ENCODE measurements around the gene HSD17B14.

DNA sequence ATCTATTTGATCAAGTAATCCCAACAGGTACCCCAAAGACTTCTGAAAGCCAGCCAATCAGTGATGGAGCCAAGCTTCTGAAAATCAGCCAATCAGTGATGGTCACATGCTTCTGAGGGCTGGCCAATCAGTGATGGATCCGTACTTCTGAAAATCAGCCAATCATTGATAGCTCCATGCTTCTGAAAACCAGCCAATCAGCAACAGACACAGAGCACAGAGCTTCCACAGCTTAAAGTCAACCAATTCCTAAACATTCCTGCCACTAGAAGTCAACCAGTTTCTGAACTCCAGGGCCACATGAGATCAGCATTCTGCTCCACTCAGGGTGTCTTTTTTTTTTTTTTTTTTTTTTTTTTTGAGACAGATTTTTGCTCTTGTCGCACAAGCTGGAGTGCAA is 8.2 kb upstream of the HSD17B14 start:
- TF ChIP-seq, protein P1, sequence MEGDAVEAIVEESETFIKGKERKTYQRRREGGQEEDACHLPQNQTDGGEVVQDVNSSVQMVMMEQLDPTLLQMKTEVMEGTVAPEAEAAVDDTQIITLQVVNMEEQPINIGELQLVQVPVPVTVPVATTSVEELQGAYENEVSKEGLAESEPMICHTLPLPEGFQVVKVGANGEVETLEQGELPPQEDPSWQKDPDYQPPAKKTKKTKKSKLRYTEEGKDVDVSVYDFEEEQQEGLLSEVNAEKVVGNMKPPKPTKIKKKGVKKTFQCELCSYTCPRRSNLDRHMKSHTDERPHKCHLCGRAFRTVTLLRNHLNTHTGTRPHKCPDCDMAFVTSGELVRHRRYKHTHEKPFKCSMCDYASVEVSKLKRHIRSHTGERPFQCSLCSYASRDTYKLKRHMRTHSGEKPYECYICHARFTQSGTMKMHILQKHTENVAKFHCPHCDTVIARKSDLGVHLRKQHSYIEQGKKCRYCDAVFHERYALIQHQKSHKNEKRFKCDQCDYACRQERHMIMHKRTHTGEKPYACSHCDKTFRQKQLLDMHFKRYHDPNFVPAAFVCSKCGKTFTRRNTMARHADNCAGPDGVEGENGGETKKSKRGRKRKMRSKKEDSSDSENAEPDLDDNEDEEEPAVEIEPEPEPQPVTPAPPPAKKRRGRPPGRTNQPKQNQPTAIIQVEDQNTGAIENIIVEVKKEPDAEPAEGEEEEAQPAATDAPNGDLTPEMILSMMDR (IDR thresholded peaks at IDR 0.05), result peak in 1 of 6 experiments; percentile 21
- TF ChIP-seq POLR2A (IDR thresholded peaks at IDR 0.05) (no peak), POLR2AphosphoS5 (IDR thresholded peaks at IDR 0.05) (no peak)

Measured in upper lobe of left lung (tissue), 4 donors.